ENCODE measurements around the gene P2RY6. TPM values are rescaled to one million over a fixed set of nuclear protein-coding genes. Genes with fewer than 3 reads are reported as not detected.

P2RY6 gene
- total and polyA plus RNA-seq, 2 of the 8 experiments (the other 6 are each of a cell fraction or from before 2014, with no cell fraction given), result 0.15 TPM; not detected in 1

DNA sequence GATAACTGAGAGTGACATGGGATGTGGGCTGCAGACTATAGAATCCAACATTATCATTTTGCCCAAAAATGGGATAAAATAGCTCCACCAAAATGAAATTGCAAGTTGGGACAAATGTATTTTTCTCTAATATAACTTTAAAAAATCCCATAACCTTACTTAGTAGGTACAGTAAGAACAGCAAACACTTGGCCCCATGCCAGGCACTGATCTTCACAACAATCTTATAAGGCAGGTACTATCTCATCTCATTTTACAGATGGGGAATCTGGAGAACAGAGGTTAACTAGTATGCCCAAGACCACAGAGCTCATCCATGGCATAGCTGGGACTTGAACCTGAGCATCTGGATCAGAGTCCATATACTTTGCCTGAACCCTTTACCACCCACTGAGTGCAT lies 22.5 kb downstream of the P2RY6 start:
- H3K27me3 ChIP-seq (replicated peaks in 1 of 4; ENCODE audit: control insufficient read depth in 3 of 4, extremely low read depth in 1 of 4, insufficient read depth in 3 of 4, low read length in 3 of 4), result peaks cover 0 to 19% (median 8%) of the 10 kb centered on the region in 4 experiments; a peak in 5 of 7 replicates
- H3K9ac ChIP-seq (replicated peaks in 1 of 4; ENCODE audit: extremely low read depth in 1 of 4, low read depth in 3 of 4, low read length in 3 of 4), result no peak overlapping the region
- H3K27ac ChIP-seq (ENCODE audit: low read depth, low read length), result no peak overlapping the region
- H4K91ac ChIP-seq (replicated peaks; ENCODE audit: insufficient read length, low read length), result no peak overlapping the region
- TF ChIP-seq EP300 (IDR thresholded peaks at IDR 0.05; ENCODE audit: borderline replicate concordance in 1 of 2, low read depth in 2 of 2, low read length in 2 of 2), result no peak
- no peak for TF ChIP-seq RAD21 (IDR thresholded peaks at IDR 0.05 in 1 of 2, conservative IDR thresholded peaks at IDR 0.05 in 1 of 2; ENCODE audit: low read depth in 2 of 2, low read length in 2 of 2)
- H3K18ac ChIP-seq (ENCODE audit: extremely low read depth, low read length), result no peak overlapping the region
- no peak overlapping the region for H2BK15ac ChIP-seq (ENCODE audit: low read length)
- H2AK5ac ChIP-seq (ENCODE audit: low read depth, low read length), result no peak overlapping the region
- no peak overlapping the region for H3K4me3 ChIP-seq (ENCODE audit: extremely low read depth in 1 of 4, insufficient read depth in 2 of 4, low read depth in 3 of 4, low read length in 4 of 4)
- no peak overlapping the region for H2BK5ac ChIP-seq (ENCODE audit: low read depth, low read length)
- DNase-seq (ENCODE audit: low read depth in 1 of 2, low spot score in 2 of 2) (no peak), FAIRE-seq (no peak)
- no peak overlapping the region for H3K23ac ChIP-seq (ENCODE audit: insufficient read length)
- no peaks in the 10 kb centered on the region for H3K23me2 ChIP-seq (ENCODE audit: low read depth, low read length)
- peaks cover 0 to 2% of the 10 kb centered on the region in 2 experiments for H4K20me1 ChIP-seq (replicated peaks in 1 of 2; ENCODE audit: control insufficient read depth in 1 of 2, insufficient read depth in 2 of 2, low read length in 2 of 2)
- H3K9me3 ChIP-seq (ENCODE audit: insufficient read depth in 2 of 2, low read depth in 1 of 2, low read length in 1 of 2), result no peaks in the 10 kb centered on the region
- H3K36me3 ChIP-seq (ENCODE audit: control insufficient read depth in 2 of 4, insufficient read depth in 4 of 4, low read length in 3 of 4), result no peaks in the 10 kb centered on the region
- CTCF ChIA-PET (ENCODE audit: partially characterized antibody), result interaction anchor here (0.6 to 19.0 kb wide), 22 partner anchors 9 to 734 kb away, joined by 3 to 233 read pairs (median 4); partner anchors contain the start of genes ARHGEF17 and P2RY6
- H3K4ac ChIP-seq (replicated peaks; ENCODE audit: insufficient read length, low read depth, low read length), result no peak overlapping the region
- H3K79me1 ChIP-seq (ENCODE audit: low read depth, low read length), result no peaks in the 10 kb centered on the region
- H3K79me2 ChIP-seq (ENCODE audit: control insufficient read depth in 1 of 2, insufficient read depth in 2 of 2, low read length in 2 of 2), result no peaks in the 10 kb centered on the region
- no peak overlapping the region for H2BK120ac ChIP-seq (replicated peaks; ENCODE audit: low read depth, low read length)
- POLR2A ChIA-PET (ENCODE audit: partially characterized antibody), result no interaction called here
- H2BK20ac ChIP-seq (ENCODE audit: low read length), result no peak overlapping the region
- H3K4me2 ChIP-seq (ENCODE audit: insufficient read depth in 1 of 2, low read depth in 2 of 2, low read length in 2 of 2), result no peak overlapping the region
- H4K8ac ChIP-seq (ENCODE audit: extremely low read depth, insufficient read depth, low read length), result no peak overlapping the region; the same call in 1 of the 2 replicates
- no peak overlapping the region for H3K56ac ChIP-seq (replicated peaks; ENCODE audit: insufficient read length, low read depth, low read length)
- no peak overlapping the region for H2AFZ ChIP-seq (ENCODE audit: low read length)
- H2BK12ac ChIP-seq (ENCODE audit: low read depth, low read length), result no peak overlapping the region
- no peak overlapping the region for H3K14ac ChIP-seq (ENCODE audit: insufficient read length)
- H3K4me1 ChIP-seq (replicated peaks in 1 of 4; ENCODE audit: control insufficient read depth in 3 of 4, insufficient read depth in 4 of 4, low read length in 3 of 4), result peaks cover 0 to 4% (median 2%) of the 10 kb centered on the region in 4 experiments; a peak in 3 of 7 replicates
- no peak overlapping the region for H4K5ac ChIP-seq (ENCODE audit: insufficient read length, low read depth, low read length)

Data from H1 (cell line).